Adrenal gland (tissue), 5 donors: ENCODE data around the gene CASP6.

ENCODE experiments used
- POLR2A ChIP-seq, 2 donors: fragments of 450-650 bp; IDR thresholded peaks; one replicate each; pipeline ENCODE4 v1.6.1; 2017; ENCODE audit warnings: antibody characterized with exemption in 2 of 2, mild to moderate bottlenecking in 2 of 2, moderate library complexity in 1 of 2
- TF ChIP-seq, protein P1 (sequence below), 6 experiments: fragments of 450-650 bp in 4 of 6; fragments of 200-600 bp in 2 of 6; sonication (generic) in 1 of 6; IDR thresholded peaks; 1 replicate in 5 of 6; 2 replicates in 1 of 6; pipeline versions ENCODE4 v1.5.1 to v1.8.0; 2016 to 2021; ENCODE audit warnings: antibody characterized with exemption in 6 of 6, mild to moderate bottlenecking in 2 of 6, moderate library complexity in 1 of 6
- donor health status: DM: no; HTN: no; CAD: no.

DNA sequence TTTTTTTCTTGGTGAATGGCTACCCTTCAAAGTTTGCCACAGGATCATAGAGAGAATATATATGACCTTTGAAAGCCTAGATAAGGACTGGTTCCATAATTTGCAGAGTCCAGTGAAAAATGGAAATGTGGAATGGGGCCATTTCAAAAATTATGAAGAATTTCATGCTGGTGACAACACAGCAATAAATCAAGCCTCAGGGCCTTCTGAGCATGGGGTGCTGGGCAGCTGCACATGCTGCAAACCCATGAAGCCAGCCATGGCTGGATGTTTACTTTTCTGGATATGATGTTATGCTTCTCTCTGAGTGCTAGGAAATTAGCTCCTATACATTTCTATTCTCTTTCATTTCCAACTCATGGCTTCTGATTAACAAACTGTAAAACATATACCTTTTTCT, 42.6 kb upstream of the CASP6 start:
- TF ChIP-seq, protein P1, sequence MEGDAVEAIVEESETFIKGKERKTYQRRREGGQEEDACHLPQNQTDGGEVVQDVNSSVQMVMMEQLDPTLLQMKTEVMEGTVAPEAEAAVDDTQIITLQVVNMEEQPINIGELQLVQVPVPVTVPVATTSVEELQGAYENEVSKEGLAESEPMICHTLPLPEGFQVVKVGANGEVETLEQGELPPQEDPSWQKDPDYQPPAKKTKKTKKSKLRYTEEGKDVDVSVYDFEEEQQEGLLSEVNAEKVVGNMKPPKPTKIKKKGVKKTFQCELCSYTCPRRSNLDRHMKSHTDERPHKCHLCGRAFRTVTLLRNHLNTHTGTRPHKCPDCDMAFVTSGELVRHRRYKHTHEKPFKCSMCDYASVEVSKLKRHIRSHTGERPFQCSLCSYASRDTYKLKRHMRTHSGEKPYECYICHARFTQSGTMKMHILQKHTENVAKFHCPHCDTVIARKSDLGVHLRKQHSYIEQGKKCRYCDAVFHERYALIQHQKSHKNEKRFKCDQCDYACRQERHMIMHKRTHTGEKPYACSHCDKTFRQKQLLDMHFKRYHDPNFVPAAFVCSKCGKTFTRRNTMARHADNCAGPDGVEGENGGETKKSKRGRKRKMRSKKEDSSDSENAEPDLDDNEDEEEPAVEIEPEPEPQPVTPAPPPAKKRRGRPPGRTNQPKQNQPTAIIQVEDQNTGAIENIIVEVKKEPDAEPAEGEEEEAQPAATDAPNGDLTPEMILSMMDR (IDR thresholded peaks at IDR 0.05) = no peak
- no peak for TF ChIP-seq POLR2A (IDR thresholded peaks at IDR 0.05)
